HG03342 (cell line): ENCODE results near the gene WDR1.

ENCODE experiments used
- ATAC-seq: cut with Tn5 transposase; IDR thresholded peaks from one replicate; pipeline ENCODE4 v1.9.1; 2021; ENCODE audit warnings: mild to moderate bottlenecking, moderate library complexity; ENCODE audit not compliant: unreplicated experiment

WDR1 gene

GRCh38 chr4:10074076-10074766 is 42.4 kb downstream of the WDR1 start:
- ATAC-seq = no peak

GRCh38 chr4:10072420-10073017 is 44.1 kb downstream of the WDR1 start:
- ATAC-seq = no peak

GRCh38 chr4:10069075-10069642 is 47.4 kb downstream of the WDR1 start:
- ATAC-seq = no peak

- ATAC-seq = no peak
Measured at GRCh38 chr4:10066670-10067651, 49.6 kb downstream of the WDR1 start.

GRCh38 chr4:10066206-10066605 is 50.4 kb downstream of the WDR1 start:
- ATAC-seq = no peak

GRCh38 chr4:10063544-10064300 is 52.9 kb downstream of the WDR1 start:
- no peak for ATAC-seq

GRCh38 chr4:10061650-10062415 is 54.8 kb downstream of the WDR1 start:
- ATAC-seq = no peak

GRCh38 chr4:10058371-10058770 is 58.2 kb downstream of the WDR1 start:
- no peak for ATAC-seq

GRCh38 chr4:10057023-10057395 is 59.6 kb downstream of the WDR1 start:
- ATAC-seq = no peak

- ATAC-seq = no peak
Measured at GRCh38 chr4:10056334-10057022, 60.1 kb downstream of the WDR1 start.

GRCh38 chr4:10055871-10056270 is 60.7 kb downstream of the WDR1 start:
- ATAC-seq = no peak

GRCh38 chr4:10054571-10055041 is 62.0 kb downstream of the WDR1 start:
- no peak for ATAC-seq

- ATAC-seq = no peak
Measured at GRCh38 chr4:10053635-10054453, 62.8 kb downstream of the WDR1 start.

- no peak for ATAC-seq
Measured at GRCh38 chr4:10051517-10052135, 65.0 kb downstream of the WDR1 start.

- no peak for ATAC-seq
Measured at GRCh38 chr4:10050721-10051120, 65.9 kb downstream of the WDR1 start.

GRCh38 chr4:10050261-10050661 is 66.3 kb downstream of the WDR1 start:
- no peak for ATAC-seq

- ATAC-seq = no peak
Measured at GRCh38 chr4:10048941-10049697, 67.5 kb downstream of the WDR1 start.
